Activated CD4-positive, alpha-beta T cell treated with anti-CD3 and anti-CD28 coated beads, Interleukin-2, amount 10 ng/mL, durations not matched to agents 7 days and 5 days (primary cell): ENCODE data around the gene ACTN2. TPM values are rescaled to one million over a fixed set of nuclear protein-coding genes. Genes with fewer than 3 reads are reported as not detected.
"Not testable (repeated sequence)": the region's sequence is repeated elsewhere in the genome, so short reads cannot be mapped to it uniquely, and the experiment has no call there.

Experiments used
- CTCF ChIA-PET: fragments of 350-600 bp; sonication (Branson Sonifier 250); formaldehyde crosslinking; loops from one replicate; lab custom pipeline; 2021; ENCODE audit warnings: antibody characterized with exemption; lab: Charles Lee
- POLR2A ChIA-PET: fragments of 350-600 bp; sonication (Branson Sonifier 250); formaldehyde crosslinking; loops from one replicate; lab custom pipeline; 2021; ENCODE audit warnings: antibody characterized with exemption; lab: Charles Lee
- DNase-seq: peaks from one replicate; pipeline ENCODE4 v3.0.0-alpha.2; 2020
- H3K27ac Mint-ChIP-seq: one replicate; pipeline ENCODE4 v1.8.0; 2021; ENCODE audit warnings: mild to moderate bottlenecking, moderate library complexity, mixed read lengths
- H3K27me3 Mint-ChIP-seq: one replicate; pipeline ENCODE4 v1.8.0; 2021; ENCODE audit warnings: mixed read lengths
- H3K36me3 Mint-ChIP-seq: one replicate; pipeline ENCODE4 v1.8.0; 2021; ENCODE audit warnings: low read depth, mixed read lengths
- H3K4me1 Mint-ChIP-seq: one replicate; pipeline ENCODE4 v1.8.0; 2021; ENCODE audit warnings: mixed read lengths
- H3K4me3 Mint-ChIP-seq: one replicate; pipeline ENCODE4 v1.8.0; 2021; ENCODE audit warnings: mild to moderate bottlenecking, moderate library complexity, mixed read lengths
- H3K9me3 Mint-ChIP-seq: one replicate; pipeline ENCODE4 v1.8.0; 2021; ENCODE audit warnings: mixed read lengths
- total RNA-seq, 2 experiments: library from RNA; stranded (reverse); gene quantifications; one replicate each; pipeline ENCODE4 v1.2.3, GENCODE V29; 2021

ACTN2 gene
- total RNA-seq: not detected

- Mint-ChIP-seq H3K27ac (no peak within 1 kb of the TSS), H3K4me1 (peaks cover 14% of the 10 kb centered on the region), H3K9me3 (no peaks in the 10 kb centered on the region), H3K27me3 (peaks cover 46% of the 10 kb centered on the region), H3K4me3 (peak within 1 kb of the TSS; percentile 46), H3K36me3 (no peaks in the 10 kb centered on the region)
- POLR2A ChIA-PET: interaction anchor here (0.5 kb wide), 1 partner anchor 11 kb away, joined by 15 read pairs; no protein-coding TSS in a partner anchor
- CTCF ChIA-PET: interaction anchor here (0.9 kb wide), 1 partner anchor 8 kb away, joined by 4 read pairs; no protein-coding TSS in a partner anchor
- peak; percentile 40 for DNase-seq
Measured at GRCh38 chr1:236685917-236686814, at the start of gene ACTN2. Gene ACTN2 (plus strand): TSS chr1:236686499. CDS start chr1:236686674, 175 bp downstream.

GRCh38 chr1:236638945-236639344 lies 47.4 kb upstream of the ACTN2 start:
- no peaks in the 10 kb centered on the region for H3K9me3 Mint-ChIP-seq
- H3K4me1 Mint-ChIP-seq: no peaks in the 10 kb centered on the region
- CTCF ChIA-PET: no interaction called here
- no peaks in the 10 kb centered on the region for H3K27me3 Mint-ChIP-seq
- H3K27ac Mint-ChIP-seq: no peak overlapping the region
- no peak overlapping the region for H3K4me3 Mint-ChIP-seq
- POLR2A ChIA-PET: no interaction called here
- H3K36me3 Mint-ChIP-seq: no peaks in the 10 kb centered on the region
- DNase-seq: no peak

GRCh38 chr1:236639686-236640085 lies 46.6 kb upstream of the ACTN2 start:
- no peak for DNase-seq
- POLR2A ChIA-PET: no interaction called here
- Mint-ChIP-seq H3K27ac (no peak overlapping the region), H3K36me3 (no peaks in the 10 kb centered on the region), H3K9me3 (no peaks in the 10 kb centered on the region), H3K27me3 (no peaks in the 10 kb centered on the region), H3K4me1 (no peaks in the 10 kb centered on the region), H3K4me3 (no peak overlapping the region)
- CTCF ChIA-PET: interaction anchor here (0.5 kb wide), 1 partner anchor 533 kb away, joined by 4 read pairs; no protein-coding TSS in a partner anchor

- POLR2A ChIA-PET: no interaction called here
Measured at GRCh38 chr1:236642763-236643162, 43.5 kb upstream of the ACTN2 start.

GRCh38 chr1:236645016-236645680 lies 41.2 kb upstream of the ACTN2 start:
- H3K4me3 Mint-ChIP-seq: no peak overlapping the region

More at GRCh38 chr1:236642763-236643162, 43.5 kb upstream of the ACTN2 start:
- H3K27ac Mint-ChIP-seq: no peak overlapping the region
- H3K36me3 Mint-ChIP-seq: no peaks in the 10 kb centered on the region
- H3K4me3 Mint-ChIP-seq: no peak overlapping the region
- no peaks in the 10 kb centered on the region for H3K9me3 Mint-ChIP-seq
- CTCF ChIA-PET: no interaction called here
- no peak for DNase-seq
- no peaks in the 10 kb centered on the region for H3K4me1 Mint-ChIP-seq
- no peaks in the 10 kb centered on the region for H3K27me3 Mint-ChIP-seq

GRCh38 chr1:236654511-236654910 lies 31.8 kb upstream of the ACTN2 start:
- ChIA-PET POLR2A (no interaction called here), CTCF (no interaction called here)
- no peak for DNase-seq
- Mint-ChIP-seq H3K9me3 (no peaks in the 10 kb centered on the region), H3K27me3 (peaks cover 1% of the 10 kb centered on the region), H3K27ac (no peak overlapping the region), H3K36me3 (no peaks in the 10 kb centered on the region), H3K4me1 (no peaks in the 10 kb centered on the region), H3K4me3 (no peak overlapping the region)

More at GRCh38 chr1:236645016-236645680, 41.2 kb upstream of the ACTN2 start:
- no peak for DNase-seq
- POLR2A ChIA-PET: no interaction called here
- CTCF ChIA-PET: no interaction called here
- no peaks in the 10 kb centered on the region for H3K36me3 Mint-ChIP-seq
- no peaks in the 10 kb centered on the region for H3K4me1 Mint-ChIP-seq
- H3K27ac Mint-ChIP-seq: no peak overlapping the region
- H3K9me3 Mint-ChIP-seq: no peaks in the 10 kb centered on the region
- no peaks in the 10 kb centered on the region for H3K27me3 Mint-ChIP-seq

GRCh38 chr1:236654957-236655356 lies 31.3 kb upstream of the ACTN2 start:
- ChIA-PET POLR2A (no interaction called here), CTCF (no interaction called here)
- Mint-ChIP-seq H3K27ac (no peak overlapping the region), H3K36me3 (no peaks in the 10 kb centered on the region), H3K4me1 (no peaks in the 10 kb centered on the region), H3K27me3 (peaks cover 1% of the 10 kb centered on the region), H3K9me3 (no peaks in the 10 kb centered on the region), H3K4me3 (no peak overlapping the region)
- DNase-seq: no peak

- Mint-ChIP-seq H3K9me3 (no peaks in the 10 kb centered on the region), H3K27ac (no peak overlapping the region), H3K4me3 (no peak overlapping the region), H3K36me3 (no peaks in the 10 kb centered on the region), H3K4me1 (no peaks in the 10 kb centered on the region), H3K27me3 (peaks cover 1% of the 10 kb centered on the region)
- CTCF ChIA-PET: no interaction called here
- DNase-seq: no peak
- POLR2A ChIA-PET: no interaction called here
Measured at GRCh38 chr1:236657398-236657797, 28.9 kb upstream of the ACTN2 start.

GRCh38 chr1:236659792-236660587 lies 26.3 kb upstream of the ACTN2 start:
- CTCF ChIA-PET: no interaction called here
- DNase-seq: no peak
- H3K27ac Mint-ChIP-seq: no peak overlapping the region
- H3K4me3 Mint-ChIP-seq: no peak overlapping the region
- H3K27me3 Mint-ChIP-seq: peaks cover 2% of the 10 kb centered on the region
- H3K9me3 Mint-ChIP-seq: no peaks in the 10 kb centered on the region
- POLR2A ChIA-PET: no interaction called here
- H3K36me3 Mint-ChIP-seq: no peaks in the 10 kb centered on the region
- peaks cover 7% of the 10 kb centered on the region for H3K4me1 Mint-ChIP-seq

GRCh38 chr1:236663934-236664333 lies 22.4 kb upstream of the ACTN2 start:
- CTCF ChIA-PET: interaction anchor here (1.0 kb wide), 1 partner anchor 9 kb away, joined by 3 read pairs; no protein-coding TSS in a partner anchor
- POLR2A ChIA-PET: no interaction called here

GRCh38 chr1:236668909-236669308 lies 17.4 kb upstream of the ACTN2 start:
- H3K36me3 Mint-ChIP-seq, H3K4me1 Mint-ChIP-seq, H3K4me3 Mint-ChIP-seq, CTCF ChIA-PET, POLR2A ChIA-PET, H3K9me3 Mint-ChIP-seq, H3K27ac Mint-ChIP-seq, DNase-seq: not testable (repeated sequence)
- peaks cover 12% of the 10 kb centered on the region for H3K27me3 Mint-ChIP-seq

More at GRCh38 chr1:236663934-236664333, 22.4 kb upstream of the ACTN2 start:
- peaks cover 2% of the 10 kb centered on the region for H3K27me3 Mint-ChIP-seq
- no peaks in the 10 kb centered on the region for H3K9me3 Mint-ChIP-seq
- peaks cover 7% of the 10 kb centered on the region for H3K4me1 Mint-ChIP-seq
- no peak overlapping the region for H3K27ac Mint-ChIP-seq
- no peak overlapping the region for H3K4me3 Mint-ChIP-seq
- no peaks in the 10 kb centered on the region for H3K36me3 Mint-ChIP-seq
- no peak for DNase-seq

- H3K4me3 Mint-ChIP-seq: no peak overlapping the region
- no peaks in the 10 kb centered on the region for H3K36me3 Mint-ChIP-seq
- no peak for DNase-seq
- peaks cover 15% of the 10 kb centered on the region for H3K27me3 Mint-ChIP-seq
- CTCF ChIA-PET: no interaction called here
- H3K4me1 Mint-ChIP-seq: no peaks in the 10 kb centered on the region
- POLR2A ChIA-PET: no interaction called here
- H3K9me3 Mint-ChIP-seq: no peaks in the 10 kb centered on the region
- H3K27ac Mint-ChIP-seq: no peak overlapping the region
Measured at GRCh38 chr1:236670060-236670459, 16.2 kb upstream of the ACTN2 start.
